GM21786 (cell line): Measurements from ENCODE around the gene SREBF1.
"Not testable (repeated sequence)": the region's sequence is repeated elsewhere in the genome, so short reads cannot be mapped to it uniquely, and the experiment has no call there.

Source experiments
- ATAC-seq: cut with Tn5 transposase; IDR thresholded peaks from one replicate; pipeline ENCODE4 v1.9.1; 2021; ENCODE audit not compliant: unreplicated experiment

SREBF1 gene

DNA sequence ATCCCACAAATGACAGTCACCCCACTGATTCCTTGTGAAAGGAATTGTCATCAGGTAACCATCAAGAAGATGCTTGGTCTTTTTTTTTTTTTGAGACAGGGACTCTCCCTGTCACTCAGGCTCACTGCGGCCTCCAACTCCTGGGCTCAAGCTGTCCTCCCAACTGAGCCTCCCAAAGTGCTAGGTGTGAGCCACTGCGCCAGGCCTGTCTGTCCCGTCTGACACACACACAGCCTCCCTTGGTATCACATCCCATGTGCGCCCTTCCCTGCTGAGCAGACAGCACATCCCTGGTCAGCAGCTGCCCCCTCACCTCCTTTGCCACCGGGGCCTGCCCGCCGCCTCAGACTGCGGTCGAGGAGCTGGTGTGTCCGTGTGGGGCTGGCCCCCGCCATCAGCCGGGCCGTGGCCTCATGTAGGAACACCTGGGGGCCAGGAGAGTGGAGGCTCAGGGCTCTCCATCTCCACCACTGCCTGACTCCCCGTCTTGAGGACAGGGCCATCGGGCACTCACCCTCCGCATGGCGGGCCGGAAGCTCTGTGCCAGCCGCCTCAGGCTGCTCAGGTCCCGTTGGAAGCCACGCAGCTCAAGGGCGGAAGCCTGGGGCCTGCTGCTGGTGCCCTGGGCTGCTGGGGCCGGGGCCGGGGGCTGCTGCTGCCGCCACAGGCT, 23.6 kb downstream of the SREBF1 start:
- no peak for ATAC-seq

DNA sequence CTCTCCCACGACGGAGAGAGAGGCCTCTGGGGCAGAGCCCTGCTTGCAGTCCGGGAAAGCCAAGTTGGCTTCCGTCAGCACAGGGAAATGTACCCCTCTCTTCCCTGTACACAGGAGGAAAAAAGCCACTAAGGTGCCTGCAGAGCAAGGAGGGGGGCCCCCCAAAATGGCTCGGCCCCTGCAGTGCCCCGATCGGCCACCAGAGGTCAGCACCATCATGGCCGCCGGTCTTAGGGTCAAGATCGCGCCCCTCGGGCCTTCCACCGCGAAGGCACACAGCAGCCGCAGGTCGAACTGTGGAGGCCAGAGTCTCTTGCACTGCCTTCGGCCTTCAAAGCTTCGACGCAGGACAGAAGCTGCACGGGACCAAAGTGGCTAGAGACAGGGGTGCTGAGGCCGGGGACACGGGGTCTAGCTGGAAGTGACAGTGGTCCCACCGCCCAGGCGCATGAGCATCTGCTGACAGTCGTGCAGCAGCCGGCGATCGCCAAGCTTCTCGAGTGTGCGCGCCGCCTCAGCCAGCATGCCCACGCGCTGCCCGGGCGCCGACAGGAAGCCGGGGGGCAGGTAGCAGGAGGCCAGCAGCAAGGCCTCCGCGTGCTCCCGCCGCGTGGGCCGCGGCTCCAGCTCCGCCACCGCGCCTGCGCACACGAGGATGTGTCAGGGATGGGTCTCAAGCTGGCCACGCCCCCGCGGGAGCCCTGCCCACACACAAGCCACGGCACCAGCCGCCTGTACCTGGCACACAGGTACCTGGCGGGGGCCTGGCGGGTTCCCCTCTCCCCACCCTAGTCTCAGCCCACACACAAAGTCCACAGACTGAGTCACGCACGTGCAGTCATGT, 24.4 kb downstream of the SREBF1 start:
- no peak for ATAC-seq

DNA sequence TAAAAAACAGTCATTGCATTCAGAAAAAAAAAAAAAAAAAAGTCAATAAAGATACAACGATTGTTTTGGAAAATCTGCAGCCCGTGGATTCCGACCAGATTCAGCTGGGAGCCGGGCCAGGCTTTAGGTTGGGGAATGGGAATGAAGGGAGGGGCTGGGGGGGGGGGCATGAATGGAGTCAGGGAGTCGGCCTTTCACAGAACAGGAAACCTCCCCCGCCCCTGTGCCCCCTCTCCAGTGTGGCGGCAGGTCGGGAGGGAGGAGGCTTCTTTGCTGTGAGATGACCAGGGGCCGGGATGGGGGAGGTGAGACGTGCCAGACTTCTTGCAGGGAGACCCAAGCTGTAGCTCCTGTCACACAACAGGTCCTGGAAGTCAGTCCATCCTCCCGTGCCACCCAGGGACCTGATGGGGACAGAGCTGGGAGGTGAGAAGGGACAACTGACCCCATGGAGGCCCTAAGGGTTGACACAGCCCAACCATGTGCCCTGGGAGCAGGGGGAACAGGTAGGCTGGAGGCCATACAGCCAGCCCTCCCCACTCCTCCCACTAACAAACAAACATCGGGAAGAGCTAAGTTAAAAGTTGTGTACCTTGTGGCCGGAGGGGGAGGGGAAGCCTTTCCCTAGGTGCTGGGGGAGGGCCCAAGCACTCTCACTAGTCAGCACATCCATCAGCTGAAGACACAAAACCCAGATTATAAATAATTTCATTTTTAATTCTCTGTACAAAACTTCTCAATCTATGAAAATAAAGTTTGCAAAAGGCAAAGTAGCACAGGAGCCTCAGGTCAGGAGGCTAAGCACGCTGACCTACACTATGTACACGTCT, 25.2 kb downstream of the SREBF1 start:
- ATAC-seq: no peak

GRCh38 chr17:17810895-17811248, 25.9 kb downstream of the SREBF1 start:
- ATAC-seq: no peak

DNA sequence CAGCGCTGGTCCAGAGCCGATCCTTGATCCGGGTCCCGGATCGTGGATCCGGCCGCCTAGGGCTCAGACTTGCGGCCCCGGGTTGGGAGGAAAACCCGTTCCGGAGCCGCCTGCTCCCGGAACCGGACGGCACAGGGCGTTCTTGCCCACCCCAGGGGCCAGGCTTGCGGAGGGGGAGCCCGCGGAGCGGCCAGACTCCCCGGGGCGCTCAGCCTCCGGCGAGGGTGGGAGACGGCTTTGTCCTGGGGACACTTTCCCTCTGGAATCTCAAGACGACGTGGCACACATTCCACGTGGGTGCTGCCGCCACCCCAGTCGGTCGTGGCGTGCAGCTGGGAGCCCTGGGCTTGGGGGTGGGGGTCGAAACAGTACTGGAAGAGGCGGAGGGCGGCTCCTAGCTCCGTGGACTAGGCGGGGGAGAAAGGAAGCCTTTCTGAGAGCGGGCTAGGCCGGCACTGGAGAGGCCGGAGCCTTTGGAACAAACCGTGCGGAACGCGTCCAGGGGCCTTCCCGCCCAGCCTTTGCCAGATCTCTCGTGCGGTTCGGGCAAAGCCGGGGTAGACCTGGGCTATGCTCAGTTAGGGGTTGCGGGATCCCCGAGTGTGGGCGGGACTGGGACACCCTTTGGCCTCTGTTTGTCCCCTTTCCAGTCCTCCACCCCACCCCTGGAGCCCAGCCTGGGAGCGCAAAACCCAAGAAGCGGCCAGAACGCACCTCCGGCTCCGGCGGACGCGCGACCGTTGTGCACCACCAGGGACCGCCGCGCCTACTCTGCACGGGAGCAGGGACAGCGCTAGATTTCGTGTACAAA, 26.5 kb downstream of the SREBF1 start:
- no peak for ATAC-seq

- no peak for ATAC-seq
These were observed 27.2 kb downstream of the SREBF1 start for GRCh38 chr17:17809531-17810083.

DNA sequence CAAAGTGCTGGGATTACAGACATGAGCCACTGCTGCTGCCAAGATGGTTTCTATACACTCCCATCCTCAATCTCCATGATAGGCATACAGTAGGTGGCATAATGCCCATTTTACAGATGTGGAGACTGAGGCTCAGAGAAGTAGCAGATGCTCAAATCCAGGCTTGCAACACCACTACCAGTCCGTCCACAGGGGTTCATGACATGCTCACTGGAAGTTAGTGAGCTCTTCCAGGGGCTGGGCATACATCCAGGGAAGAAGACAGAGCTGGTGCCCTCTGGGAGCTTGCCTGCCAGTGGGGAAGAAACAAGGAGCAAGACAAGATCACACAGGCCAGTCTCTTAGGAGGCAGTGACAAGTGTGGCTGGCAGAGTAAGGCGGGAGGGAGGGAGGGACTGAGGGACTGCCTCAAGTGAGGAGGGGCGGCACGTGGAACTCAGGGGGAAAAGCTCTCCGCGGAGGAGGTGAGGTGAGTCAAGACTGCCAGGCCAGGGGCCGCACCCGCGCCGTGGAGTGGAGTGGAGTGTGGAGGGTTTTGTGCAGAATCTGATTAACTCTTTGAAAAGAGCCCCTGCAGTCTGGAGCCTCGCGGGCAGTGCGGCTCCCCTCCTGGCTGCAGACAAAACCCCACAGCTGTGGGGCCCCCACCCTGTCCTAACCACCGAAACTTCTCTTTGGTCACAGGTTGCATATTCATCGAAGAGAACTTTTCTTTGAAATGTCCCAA, 27.9 kb downstream of the SREBF1 start:
- no peak for ATAC-seq

DNA sequence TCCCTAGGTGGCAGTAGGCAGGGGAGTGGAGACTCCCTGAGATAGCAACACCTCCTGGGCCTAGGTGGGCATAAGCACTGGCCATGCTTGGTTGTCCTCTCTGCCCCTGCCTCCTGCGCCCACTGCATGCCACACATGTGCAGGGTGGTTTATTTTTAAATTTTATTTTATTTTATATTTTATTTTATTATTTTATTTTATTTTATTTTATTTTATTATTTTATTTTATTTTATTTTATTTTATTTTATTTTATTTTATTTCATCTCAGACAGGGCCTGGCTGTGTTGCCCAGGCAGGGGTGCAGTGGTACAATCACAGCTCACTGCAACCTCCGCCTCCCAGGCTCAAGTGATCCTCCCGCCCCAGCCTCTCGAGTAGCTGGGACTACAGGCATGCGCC, 28.6 kb downstream of the SREBF1 start:
- not testable (repeated sequence) for ATAC-seq

DNA sequence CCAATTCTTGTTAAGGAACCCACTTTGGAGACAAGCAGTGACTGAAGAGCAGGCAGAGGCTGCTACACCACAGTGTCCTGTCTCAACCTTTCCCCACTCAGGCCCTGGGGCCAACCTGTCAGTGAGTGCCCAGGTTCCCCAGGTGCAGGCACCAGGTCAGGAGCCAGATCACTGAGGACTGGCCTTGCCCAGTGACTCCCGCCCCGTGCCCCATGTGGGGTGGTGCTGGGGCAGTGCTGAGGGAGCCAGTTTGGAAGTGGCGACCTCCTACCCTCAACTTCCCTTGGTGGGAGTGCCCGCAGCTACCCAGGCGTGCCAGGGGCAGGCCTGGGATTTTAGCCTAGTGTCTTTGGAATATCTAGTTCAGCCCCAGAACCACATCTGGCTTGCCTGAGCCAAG, 29.3 kb downstream of the SREBF1 start:
- ATAC-seq: no peak

DNA sequence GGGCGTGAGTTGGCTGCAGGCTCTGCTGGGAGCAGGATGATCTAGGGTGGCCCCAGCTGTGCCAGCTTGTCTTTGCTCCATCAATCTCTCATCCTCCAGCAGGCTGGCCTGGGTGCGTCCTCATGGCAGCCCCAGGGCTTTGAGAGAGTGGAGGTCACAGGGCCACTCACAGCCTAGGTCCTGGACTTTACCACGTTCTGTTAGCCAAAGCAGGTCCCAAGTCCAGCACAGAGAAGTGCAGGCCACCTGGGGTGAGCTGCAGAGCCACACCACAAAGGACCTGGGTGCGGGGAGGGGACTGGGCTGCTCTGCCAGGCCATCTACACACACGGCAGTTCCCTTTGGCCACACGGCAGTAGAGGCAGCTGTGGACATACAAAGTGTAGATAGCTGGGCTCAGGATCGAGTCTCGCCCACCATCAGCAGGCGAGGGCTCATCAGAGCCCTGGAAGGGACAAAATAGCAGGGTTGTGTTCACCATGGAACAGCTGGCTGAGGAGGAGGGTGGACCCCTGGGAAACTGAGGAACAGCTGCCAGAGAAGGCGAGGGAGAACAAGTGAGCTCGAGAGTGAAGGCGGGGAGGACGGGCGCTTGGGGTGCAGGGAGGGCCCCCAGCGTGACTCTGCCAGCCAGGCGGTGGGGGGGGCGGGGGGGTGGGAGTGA, 30.0 kb downstream of the SREBF1 start:
- ATAC-seq: no peak

GRCh38 chr17:17806035-17806434, 30.8 kb downstream of the SREBF1 start:
- ATAC-seq: no peak

DNA sequence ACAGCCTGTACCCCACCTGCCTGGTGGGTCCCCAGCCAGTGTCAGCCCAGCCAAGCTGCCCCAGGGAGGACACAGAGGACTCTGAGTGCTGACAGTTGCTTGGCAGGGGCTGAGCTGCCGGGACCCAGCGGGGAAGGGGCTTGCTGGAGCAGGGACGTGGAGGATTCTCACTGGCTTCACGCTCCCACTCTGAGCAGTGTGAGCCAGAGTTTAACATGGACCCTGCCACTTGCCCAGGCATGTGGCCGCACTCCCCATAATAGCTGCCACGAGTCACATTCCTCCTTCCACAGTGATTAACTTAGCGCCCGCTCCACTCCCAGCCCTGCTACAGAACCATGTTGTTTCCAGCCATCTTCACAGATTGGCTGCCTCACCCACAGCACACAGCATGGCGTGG, 31.2 kb downstream of the SREBF1 start:
- no peak for ATAC-seq

DNA sequence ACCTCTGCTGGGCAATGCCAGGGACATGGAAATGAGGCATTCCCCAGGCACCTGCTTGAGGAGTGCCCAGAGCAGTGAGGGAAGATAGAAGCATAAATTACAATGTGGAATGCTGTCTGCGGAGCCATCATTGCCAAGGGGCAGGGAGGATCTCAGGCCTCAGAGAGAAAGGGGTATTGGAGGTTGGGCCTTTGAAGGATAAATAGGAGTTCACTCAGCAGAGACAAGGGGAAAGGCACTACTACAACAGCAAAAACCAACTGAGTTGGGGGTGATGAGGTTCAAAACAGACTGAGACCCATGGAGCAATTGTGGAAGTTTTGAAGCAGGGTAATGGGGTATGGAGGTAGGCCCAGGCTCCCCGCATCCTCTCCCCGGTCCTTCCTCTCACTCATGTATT, 32.8 kb downstream of the SREBF1 start:
- ATAC-seq: no peak

DNA sequence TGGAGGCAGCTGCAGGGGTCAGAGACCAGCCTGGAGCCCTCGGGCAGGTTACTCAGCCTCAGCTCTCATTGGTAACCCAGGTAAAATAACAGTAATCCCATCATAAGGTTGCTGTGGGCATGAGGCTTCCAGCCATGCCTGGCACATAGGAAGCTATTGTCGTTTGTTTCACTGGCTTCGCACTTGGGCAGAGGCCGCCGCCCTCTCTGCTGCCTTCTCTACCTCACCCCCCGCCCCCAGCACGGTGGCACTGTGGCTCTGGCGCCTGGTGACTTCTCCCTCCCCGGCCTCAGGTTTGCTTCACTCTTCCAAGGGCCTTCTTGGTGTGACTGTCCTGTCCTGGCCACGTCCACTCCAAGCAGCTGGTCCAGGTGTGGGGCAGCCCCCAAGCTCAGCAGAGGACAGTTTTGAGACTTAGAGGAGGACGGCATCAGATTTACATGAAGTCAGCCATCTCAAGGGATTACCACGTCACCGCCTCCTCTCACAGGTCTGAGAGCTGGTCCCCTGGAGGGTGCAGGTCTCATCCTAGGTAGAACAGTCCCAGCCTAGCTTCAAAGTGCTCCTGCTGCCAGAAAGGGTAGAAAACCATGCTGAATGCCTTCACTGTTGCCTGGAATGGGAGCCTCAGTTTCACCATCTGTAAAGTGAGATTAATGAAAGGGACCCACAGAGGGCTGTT, 34.8 kb downstream of the SREBF1 start:
- no peak for ATAC-seq

- no peak for ATAC-seq
These were observed 36.2 kb downstream of the SREBF1 start for GRCh38 chr17:17800504-17801021.

- ATAC-seq: no peak
These were observed 38.1 kb downstream of the SREBF1 start for GRCh38 chr17:17798573-17799255.

DNA sequence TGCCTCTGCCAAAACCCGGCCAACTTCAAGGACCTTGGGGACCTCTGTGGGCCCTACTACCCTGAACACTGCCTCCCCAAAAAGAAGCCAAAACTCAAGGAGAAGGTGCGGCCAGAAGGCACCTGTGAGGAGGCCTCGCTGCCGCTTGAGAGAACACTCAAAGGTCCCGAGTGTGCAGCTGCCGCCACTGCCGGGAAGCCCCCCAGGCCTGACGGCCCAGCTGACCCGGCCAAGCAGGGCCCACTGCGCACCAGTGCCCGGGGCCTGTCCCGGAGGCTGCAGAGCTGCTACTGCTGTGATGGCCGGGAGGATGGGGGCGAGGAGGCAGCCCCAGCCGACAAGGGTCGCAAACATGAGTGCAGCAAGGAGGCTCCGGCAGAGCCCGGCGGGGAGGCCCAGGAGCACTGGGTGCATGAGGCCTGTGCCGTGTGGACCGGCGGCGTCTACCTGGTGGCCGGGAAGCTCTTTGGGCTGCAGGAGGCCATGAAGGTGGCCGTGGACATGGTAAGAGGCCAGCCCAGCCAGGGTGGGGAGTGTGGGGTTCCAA, 38.7 kb downstream of the SREBF1 start:
- no peak for ATAC-seq
